GM12873 (cell line): ENCODE results near the gene KLHL6.

Source experiments
- TF ChIP-seq, protein P1 (sequence below): IDR thresholded peaks from 2 replicates; pipeline ENCODE4 v1.5.1; 2012; ENCODE audit warnings: low read depth, mild to moderate bottlenecking, moderate library complexity, low read length, control low read depth; ENCODE audit not compliant: insufficient read depth; ENCODE audit errors: missing control alignments

The KLHL6 gene

DNA sequence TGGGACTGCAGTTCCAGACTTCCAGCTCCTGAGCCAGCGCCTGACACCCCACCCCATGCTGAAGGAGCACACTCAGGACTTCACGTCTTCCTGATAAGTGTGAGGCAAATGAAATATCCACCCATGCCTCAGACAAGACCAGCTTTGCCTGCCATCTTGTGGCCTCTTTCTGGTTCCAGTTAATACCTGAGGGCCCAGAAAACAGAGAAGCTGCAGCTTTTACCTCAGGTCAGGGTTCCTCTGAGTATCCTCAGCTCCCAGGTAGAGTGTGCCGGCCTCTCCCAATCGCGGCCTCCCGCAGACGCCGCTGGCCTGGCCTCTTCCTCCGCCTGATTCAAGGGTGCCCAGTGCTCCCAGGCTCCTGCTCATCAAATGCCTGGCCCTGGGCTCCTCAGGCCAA is 5.1 kb upstream of the KLHL6 start:
- TF ChIP-seq, protein P1, sequence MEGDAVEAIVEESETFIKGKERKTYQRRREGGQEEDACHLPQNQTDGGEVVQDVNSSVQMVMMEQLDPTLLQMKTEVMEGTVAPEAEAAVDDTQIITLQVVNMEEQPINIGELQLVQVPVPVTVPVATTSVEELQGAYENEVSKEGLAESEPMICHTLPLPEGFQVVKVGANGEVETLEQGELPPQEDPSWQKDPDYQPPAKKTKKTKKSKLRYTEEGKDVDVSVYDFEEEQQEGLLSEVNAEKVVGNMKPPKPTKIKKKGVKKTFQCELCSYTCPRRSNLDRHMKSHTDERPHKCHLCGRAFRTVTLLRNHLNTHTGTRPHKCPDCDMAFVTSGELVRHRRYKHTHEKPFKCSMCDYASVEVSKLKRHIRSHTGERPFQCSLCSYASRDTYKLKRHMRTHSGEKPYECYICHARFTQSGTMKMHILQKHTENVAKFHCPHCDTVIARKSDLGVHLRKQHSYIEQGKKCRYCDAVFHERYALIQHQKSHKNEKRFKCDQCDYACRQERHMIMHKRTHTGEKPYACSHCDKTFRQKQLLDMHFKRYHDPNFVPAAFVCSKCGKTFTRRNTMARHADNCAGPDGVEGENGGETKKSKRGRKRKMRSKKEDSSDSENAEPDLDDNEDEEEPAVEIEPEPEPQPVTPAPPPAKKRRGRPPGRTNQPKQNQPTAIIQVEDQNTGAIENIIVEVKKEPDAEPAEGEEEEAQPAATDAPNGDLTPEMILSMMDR: peak; percentile 40

DNA sequence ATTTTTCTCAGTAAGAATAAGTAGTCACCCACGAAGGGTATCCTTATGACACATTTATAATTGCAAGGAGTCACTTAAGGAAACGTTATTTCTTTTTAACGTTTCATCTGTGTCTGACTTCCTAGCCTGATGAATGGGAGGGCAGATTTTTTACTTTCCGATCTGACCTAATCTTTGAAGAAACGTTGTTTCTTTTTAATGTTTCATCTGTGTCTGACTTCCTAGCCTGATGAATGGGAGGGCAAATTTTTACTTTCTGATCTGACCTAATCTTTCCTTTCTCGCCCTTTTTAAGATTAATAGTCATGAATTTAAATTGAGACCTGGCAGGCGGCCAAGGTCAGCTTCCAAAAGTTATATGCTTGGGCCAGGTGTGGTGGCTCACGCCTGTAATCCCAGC is 3.0 kb upstream of the KLHL6 start:
- TF ChIP-seq, protein P1: no peak

DNA sequence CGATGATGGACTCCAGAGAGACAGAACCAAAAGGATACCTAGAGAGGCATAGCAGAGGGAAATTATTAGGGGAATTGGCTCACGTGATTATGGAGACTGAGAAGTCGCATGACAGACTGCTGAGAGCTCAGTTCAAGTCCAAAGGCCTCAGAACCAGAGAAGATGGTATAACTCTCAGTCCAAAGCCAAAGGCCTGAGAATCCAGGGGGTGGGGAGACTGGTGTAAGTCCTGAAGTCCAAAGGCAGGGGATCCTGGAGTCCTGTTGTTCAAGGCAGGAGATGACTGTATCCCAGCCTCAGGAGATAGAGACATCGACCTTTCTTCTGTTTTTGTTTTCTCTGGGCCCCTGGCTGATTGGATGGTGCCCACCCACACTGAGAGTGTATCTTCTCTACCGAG is 1.2 kb upstream of the KLHL6 start:
- TF ChIP-seq, protein P1: no peak

DNA sequence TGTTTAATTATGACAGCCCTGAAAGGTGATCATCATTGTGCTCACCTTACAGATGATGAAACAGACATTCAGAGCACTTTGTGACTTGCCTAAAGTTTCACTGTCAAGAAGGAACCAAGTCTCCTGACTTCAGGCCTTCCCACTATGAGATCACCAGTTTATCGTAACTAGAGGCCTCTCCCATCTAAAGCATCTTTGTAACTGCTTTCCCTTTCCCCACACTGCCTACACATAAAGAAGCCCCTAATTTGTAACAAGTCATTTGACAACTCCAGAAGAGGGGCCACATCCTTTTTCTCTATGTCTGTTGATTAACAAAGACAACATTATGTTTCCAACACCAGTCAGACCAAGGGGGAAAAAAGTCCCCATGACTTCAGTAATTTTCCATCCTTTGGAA is 1.1 kb downstream of the KLHL6 start:
- TF ChIP-seq, protein P1: no peak

DNA sequence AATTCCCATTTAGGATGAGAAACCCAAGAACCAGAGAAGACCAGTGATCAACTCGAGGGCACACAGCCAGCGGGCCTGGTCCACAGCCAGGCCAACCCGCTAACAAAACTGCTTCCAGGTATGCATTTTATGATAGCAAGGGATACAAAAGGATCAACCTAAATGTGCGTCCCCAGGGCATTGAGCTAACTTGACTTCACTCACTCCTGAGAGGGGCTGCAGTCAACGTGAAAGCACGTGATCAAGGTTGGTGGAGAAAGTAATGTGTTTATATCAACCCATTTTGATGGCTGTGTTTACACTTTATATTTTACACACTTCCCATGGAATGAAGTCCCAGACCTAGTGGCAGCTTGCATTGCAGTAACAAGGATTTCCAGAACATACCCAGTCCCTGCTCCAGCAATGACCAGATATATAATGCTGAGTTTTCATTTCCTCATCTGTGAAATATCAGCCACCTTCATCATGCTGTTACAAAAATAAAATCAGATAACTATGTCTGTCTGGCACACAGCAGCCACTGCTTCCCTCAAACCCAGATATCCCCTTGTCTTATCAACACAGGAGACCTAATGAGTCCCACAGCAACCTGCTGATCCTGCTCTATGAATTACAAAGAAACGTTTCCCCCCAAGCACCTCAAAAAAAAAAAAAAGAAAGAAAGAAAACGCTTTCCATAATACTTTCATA is 2.0 kb downstream of the KLHL6 start:
- TF ChIP-seq, protein P1: no peak

DNA sequence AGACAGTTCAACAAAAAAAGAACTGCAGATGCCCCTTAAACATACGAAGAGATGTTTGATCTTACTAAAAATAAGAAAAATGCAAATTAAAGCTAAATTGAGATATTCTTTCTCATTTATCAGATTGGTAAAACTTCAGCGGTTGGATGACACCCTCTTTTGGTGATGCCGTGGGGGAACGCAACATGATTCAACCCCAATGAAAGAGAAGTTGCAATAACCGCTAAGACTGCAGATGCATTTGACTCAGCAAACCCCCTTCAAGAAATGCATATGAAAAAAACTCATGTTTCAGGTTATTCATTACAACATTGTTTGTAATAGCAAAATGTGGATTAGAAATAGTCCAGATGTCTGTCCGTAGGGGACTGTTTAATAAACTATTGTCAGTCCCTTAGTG is 3.6 kb downstream of the KLHL6 start:
- TF ChIP-seq, protein P1: no peak

DNA sequence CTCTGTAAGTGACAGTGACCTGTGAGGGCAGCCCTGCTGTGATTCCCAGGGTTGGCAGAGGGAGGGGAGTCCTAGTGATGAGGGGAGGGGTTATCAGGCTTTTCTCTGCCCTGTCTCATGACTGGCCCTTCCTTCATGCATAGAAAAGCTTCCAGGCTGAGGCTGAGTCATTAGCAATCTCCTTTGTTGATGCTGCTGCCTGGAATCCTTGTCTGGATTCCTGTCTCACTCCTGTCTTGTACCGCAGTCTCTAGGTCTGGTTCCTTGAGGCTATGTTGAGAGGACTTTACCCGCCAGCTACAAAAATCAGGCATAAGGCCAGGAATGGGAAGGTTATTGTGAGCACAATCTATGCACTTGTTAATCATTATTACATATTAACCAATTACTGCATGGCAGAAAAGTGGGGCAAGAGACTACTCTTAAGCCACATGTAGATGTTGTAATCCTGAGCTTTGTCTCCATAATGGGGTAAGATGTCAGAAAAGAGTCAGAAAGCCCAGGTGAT is 7.2 kb downstream of the KLHL6 start:
- TF ChIP-seq, protein P1: no peak
